Loucy (cell line): ENCODE results near the gene SPIRE2.

Experiments
- EZH2phosphoT487 ChIP-seq: fragments of 200-600 bp; IDR thresholded peaks from 2 replicates; pipeline ENCODE4 v1.6.1; 2018; ENCODE audit warnings: antibody characterized with exemption, mild to moderate bottlenecking, moderate library complexity, borderline replicate concordance
- TF ChIP-seq, protein P1 (sequence below): fragments of 200-600 bp; sonication (generic); conservative IDR thresholded peaks from 2 replicates; pipeline ENCODE4 v1.5.1; 2014; ENCODE audit warnings: mild to moderate bottlenecking, antibody characterized with exemption, low read length

DNA sequence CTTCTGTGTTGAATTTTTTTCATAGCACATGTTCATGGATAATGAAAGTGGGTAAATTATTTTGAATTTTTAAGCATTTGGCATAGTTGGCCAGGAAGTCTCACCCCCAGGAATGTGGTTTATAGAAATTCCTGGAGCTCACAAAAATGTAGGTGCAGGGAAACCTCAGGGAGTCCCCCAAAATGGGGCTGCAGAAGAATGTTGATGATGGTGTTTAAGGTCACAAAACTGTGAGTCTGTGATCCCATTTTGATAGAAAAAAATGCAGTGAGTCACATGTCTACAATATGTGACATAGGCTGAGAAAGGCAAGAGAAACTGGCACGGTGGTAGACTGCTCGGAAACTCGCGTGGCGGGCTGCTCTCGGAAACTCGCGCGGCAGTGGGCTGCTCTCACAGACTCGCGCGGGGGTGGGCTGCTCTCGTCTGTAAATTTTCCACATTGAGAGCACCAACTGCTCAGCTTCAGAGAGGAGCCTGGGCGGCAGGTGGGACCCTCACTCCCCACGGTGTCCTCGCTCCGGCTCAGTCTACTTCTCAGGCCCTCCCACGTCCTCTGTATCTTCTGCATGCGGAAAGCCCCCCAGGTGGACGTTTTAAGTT lies 71.7 kb downstream of the SPIRE2 start:
- TF ChIP-seq, protein P1, sequence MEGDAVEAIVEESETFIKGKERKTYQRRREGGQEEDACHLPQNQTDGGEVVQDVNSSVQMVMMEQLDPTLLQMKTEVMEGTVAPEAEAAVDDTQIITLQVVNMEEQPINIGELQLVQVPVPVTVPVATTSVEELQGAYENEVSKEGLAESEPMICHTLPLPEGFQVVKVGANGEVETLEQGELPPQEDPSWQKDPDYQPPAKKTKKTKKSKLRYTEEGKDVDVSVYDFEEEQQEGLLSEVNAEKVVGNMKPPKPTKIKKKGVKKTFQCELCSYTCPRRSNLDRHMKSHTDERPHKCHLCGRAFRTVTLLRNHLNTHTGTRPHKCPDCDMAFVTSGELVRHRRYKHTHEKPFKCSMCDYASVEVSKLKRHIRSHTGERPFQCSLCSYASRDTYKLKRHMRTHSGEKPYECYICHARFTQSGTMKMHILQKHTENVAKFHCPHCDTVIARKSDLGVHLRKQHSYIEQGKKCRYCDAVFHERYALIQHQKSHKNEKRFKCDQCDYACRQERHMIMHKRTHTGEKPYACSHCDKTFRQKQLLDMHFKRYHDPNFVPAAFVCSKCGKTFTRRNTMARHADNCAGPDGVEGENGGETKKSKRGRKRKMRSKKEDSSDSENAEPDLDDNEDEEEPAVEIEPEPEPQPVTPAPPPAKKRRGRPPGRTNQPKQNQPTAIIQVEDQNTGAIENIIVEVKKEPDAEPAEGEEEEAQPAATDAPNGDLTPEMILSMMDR, result no peak
- no peak for TF ChIP-seq EZH2phosphoT487
